Uterus (tissue), 4 donors: ENCODE data around the gene NT5DC3. TPM values are rescaled to one million over a fixed set of nuclear protein-coding genes. Genes with fewer than 3 reads are reported as not detected.

Experiments used
- DNase-seq, 2 donors: peaks; one replicate each; pipeline ENCODE4 v3.0.0-alpha.2; 2019 to 2020
- H3K27ac ChIP-seq, 2 donors: fragments of 200-600 bp; sonication (generic); 1 replicate in 1 of 2; 2 replicates in 1 of 2; pipeline ENCODE4 v1.5.1; 2016 to 2018
- H3K27me3 ChIP-seq, 2 donors: fragments of 200-600 bp; sonication (generic); one replicate each; pipeline ENCODE4 v1.5.1; 2018 to 2019; ENCODE audit warnings: control low read depth in 1 of 2
- H3K36me3 ChIP-seq, 2 donors: fragments of 200-600 bp; sonication (generic); one replicate each; pipeline ENCODE4 v1.5.1; 2019; ENCODE audit warnings: control low read depth in 1 of 2
- H3K4me1 ChIP-seq, 2 donors: fragments of 200-600 bp; sonication (generic); one replicate each; pipeline ENCODE4 v1.5.1; 2018 to 2019; ENCODE audit warnings: control low read depth in 1 of 2
- H3K4me3 ChIP-seq, 2 donors: fragments of 200-600 bp; sonication (generic); 1 replicate in 1 of 2; 2 replicates in 1 of 2; pipeline ENCODE4 v1.5.1; 2018 to 2019; ENCODE audit warnings: mild to moderate bottlenecking in 1 of 2
- H3K9me3 ChIP-seq, 2 donors: fragments of 200-600 bp; sonication (generic); one replicate each; pipeline ENCODE4 v1.5.1; 2019; ENCODE audit warnings: control low read depth in 1 of 2
- CTCF ChIP-seq, 4 experiments: fragments of 200-600 bp in 2 of 4; fragments of 450-650 bp in 2 of 4; sonication (generic) in 2 of 4; IDR thresholded peaks; one replicate each; pipeline ENCODE4 v1.5.1; 2016 to 2019; ENCODE audit warnings: antibody characterized with exemption in 4 of 4, mild to moderate bottlenecking in 2 of 4, moderate library complexity in 1 of 4
- POLR2A ChIP-seq, 2 donors: fragments of 450-650 bp; IDR thresholded peaks; one replicate each; pipeline ENCODE4 v1.6.1; 2016; ENCODE audit warnings: antibody characterized with exemption in 2 of 2, mild to moderate bottlenecking in 1 of 2, moderate library complexity in 1 of 2
- intact Hi-C: fragments of 100-400 bp; cut with DNase I; formaldehyde crosslinking; loops from one replicate; pipeline ENCODE4 v1.15.1; 2023; ENCODE audit warnings: low total_unique reads
- total RNA-seq, 4 donors: library from RNA; depleted of rRNA in 3 of 4; stranded (reverse); fragments of >200 nt in 3 of 4; gene quantifications; one replicate each; pipeline versions ENCODE4 v1.1.0 to v1.2.4, GENCODE V29; 2014 to 2023
- donor health status: DM: yes; HTN: yes; CAD: no.

NT5DC3 gene
- total RNA-seq, 4 donors from 2014 or later = 5.6 to 60.9 (median 15.9) TPM

GRCh38 chr12:103851127-103851526, 10.1 kb upstream of the NT5DC3 start:
- no peaks in the 10 kb centered on the region for H3K36me3 ChIP-seq
- no peak for DNase-seq
- no peaks in the 10 kb centered on the region for H3K27me3 ChIP-seq
- intact Hi-C loops = no loop called here
- no peak overlapping the region for H3K4me3 ChIP-seq
- H3K27ac ChIP-seq = peak overlapping the region; percentile 73 to 82
- TF ChIP-seq POLR2A (IDR thresholded peaks at IDR 0.05) (no peak), CTCF (IDR thresholded peaks at IDR 0.05) (no peak)
- peaks cover 0 to 4% of the 10 kb centered on the region in 2 donors for H3K4me1 ChIP-seq
- H3K9me3 ChIP-seq = no peaks in the 10 kb centered on the region

GRCh38 chr12:103850429-103850828, 9.4 kb upstream of the NT5DC3 start:
- TF ChIP-seq POLR2A (IDR thresholded peaks at IDR 0.05) (no peak), CTCF (IDR thresholded peaks at IDR 0.05) (no peak)
- no peaks in the 10 kb centered on the region for H3K36me3 ChIP-seq
- DNase-seq = no peak
- no peak overlapping the region for H3K4me3 ChIP-seq
- H3K27ac ChIP-seq = peak overlapping the region; percentile 73 to 82
- H3K4me1 ChIP-seq = peaks cover 0 to 4% of the 10 kb centered on the region in 2 donors
- no peaks in the 10 kb centered on the region for H3K9me3 ChIP-seq
- H3K27me3 ChIP-seq = no peaks in the 10 kb centered on the region
- intact Hi-C loops = no loop called here

- TF ChIP-seq POLR2A (IDR thresholded peaks at IDR 0.05) = no peak
- TF ChIP-seq CTCF (IDR thresholded peaks at IDR 0.05) = peak in 2 of 4 experiments; percentile 15 to 26
- no peaks in the 10 kb centered on the region for H3K36me3 ChIP-seq
- intact Hi-C loops = no loop called here
- peaks cover 0 to 4% of the 10 kb centered on the region in 2 donors for H3K4me1 ChIP-seq
- H3K9me3 ChIP-seq = no peaks in the 10 kb centered on the region
- peak; percentile 62 to 83 for DNase-seq
- H3K27me3 ChIP-seq = no peaks in the 10 kb centered on the region
- H3K27ac ChIP-seq = peak overlapping the region; percentile 73 to 82
- no peak overlapping the region for H3K4me3 ChIP-seq
Measured at GRCh38 chr12:103848917-103849491, 8.0 kb upstream of the NT5DC3 start.

GRCh38 chr12:103848143-103848542, 7.1 kb upstream of the NT5DC3 start:
- TF ChIP-seq CTCF (IDR thresholded peaks at IDR 0.05) (no peak), POLR2A (IDR thresholded peaks at IDR 0.05) (no peak)
- Histone ChIP-seq H3K27ac (peak overlapping the region; percentile 73 to 82), H3K4me1 (peaks cover 0 to 4% of the 10 kb centered on the region in 2 donors), H3K9me3 (no peaks in the 10 kb centered on the region), H3K4me3 (no peak overlapping the region), H3K36me3 (no peaks in the 10 kb centered on the region), H3K27me3 (no peaks in the 10 kb centered on the region)
- DNase-seq = no peak
- intact Hi-C loops = no loop called here

- DNase-seq = no peak
- Histone ChIP-seq H3K4me3 (no peak overlapping the region), H3K27ac (peak overlapping the region; percentile 73 to 82), H3K27me3 (no peaks in the 10 kb centered on the region), H3K36me3 (no peaks in the 10 kb centered on the region), H3K4me1 (peaks cover 0 to 4% of the 10 kb centered on the region in 2 donors), H3K9me3 (no peaks in the 10 kb centered on the region)
- intact Hi-C loops = no loop called here
- TF ChIP-seq POLR2A (IDR thresholded peaks at IDR 0.05) (no peak), CTCF (IDR thresholded peaks at IDR 0.05) (no peak)
Measured at GRCh38 chr12:103846415-103846814, 5.4 kb upstream of the NT5DC3 start.
